HEK293 (cell line): ENCODE results near the gene STPG3.

Experiments used
- CTCF ChIA-PET: fragments of 350-600 bp; formaldehyde crosslinking; extraction: SDS; loops from one replicate; lab custom pipeline; 2021; ENCODE audit warnings: antibody characterized with exemption; lab: Yijun Ruan, JAX
- POLR2A ChIA-PET: fragments of 300-600 bp; formaldehyde crosslinking; extraction: SDS; loops from one replicate; lab custom pipeline; 2020; ENCODE audit warnings: antibody characterized with exemption, inconsistent platforms; lab: Yijun Ruan, JAX
- H3K27ac ChIP-seq: fragments of 200-500 bp; sonication (Bioruptor generic); 2 replicates; pipeline ENCODE4 v1.5.1; 2014; ENCODE audit warnings: low read depth, low read length, control low read depth, inconsistent platforms; ENCODE audit errors: extremely low read depth
- H3K36me3 ChIP-seq, 2 experiments: fragments of 200-500 bp in 1 of 2; sonication (Bioruptor generic) in 1 of 2; 1 replicate in 1 of 2; 2 replicates in 1 of 2; pipeline ENCODE4 v1.5.1; 2014 to 2017; ENCODE audit warnings: inconsistent platforms in 2 of 2, low read length in 2 of 2; ENCODE audit not compliant: control insufficient read depth in 2 of 2, insufficient read depth in 1 of 2
- H3K4me1 ChIP-seq: fragments of 200-500 bp; sonication (Bioruptor generic); 2 replicates; pipeline ENCODE4 v1.5.1; 2014; ENCODE audit warnings: mild to moderate bottlenecking, low read length, inconsistent platforms; ENCODE audit not compliant: control insufficient read depth, insufficient read depth
- H3K4me3 ChIP-seq: 2 replicates; pipeline ENCODE4 v1.5.1; 2011; ENCODE audit warnings: low read depth, mild to moderate bottlenecking, control low read depth, low read length, moderate library complexity
- H3K9me3 ChIP-seq: fragments of 200-500 bp; sonication (Bioruptor generic); 2 replicates; pipeline ENCODE4 v1.5.1; 2014; ENCODE audit warnings: low read depth, low read length, inconsistent platforms; ENCODE audit not compliant: control insufficient read depth, insufficient read depth
- BCL11A ChIP-seq: fragments of 450-650 bp; formaldehyde crosslinking; IDR thresholded peaks from 2 replicates; pipeline ENCODE4 v1.5.1; 2016; ENCODE audit warnings: low read depth, missing biosample characterization, missing genetic modification characterization
- BCL11B ChIP-seq: fragments of 450-650 bp; formaldehyde crosslinking; IDR thresholded peaks from 2 replicates; pipeline ENCODE4 v1.5.1; 2016; ENCODE audit warnings: low read depth, missing biosample characterization, missing genetic modification characterization
- GLIS2 ChIP-seq: fragments of 450-650 bp; formaldehyde crosslinking; IDR thresholded peaks from 2 replicates; pipeline ENCODE4 v1.5.1; 2016; ENCODE audit warnings: missing biosample characterization, missing genetic modification characterization
- YY2 ChIP-seq: fragments of 450-650 bp; formaldehyde crosslinking; IDR thresholded peaks from 2 replicates; pipeline ENCODE4 v1.5.1; 2016; ENCODE audit warnings: missing biosample characterization, missing genetic modification characterization
- ZNF157 ChIP-seq: fragments of 450-650 bp; formaldehyde crosslinking; IDR thresholded peaks from 2 replicates; pipeline ENCODE4 v1.5.1; 2016; ENCODE audit warnings: missing biosample characterization, missing genetic modification characterization
- ZNF311 ChIP-seq: fragments of 450-650 bp; formaldehyde crosslinking; IDR thresholded peaks from 2 replicates; pipeline ENCODE4 v1.5.1; 2017; ENCODE audit warnings: missing biosample characterization, missing genetic modification characterization, borderline replicate concordance
- ZNF341 ChIP-seq: fragments of 450-650 bp; formaldehyde crosslinking; IDR thresholded peaks from 2 replicates; pipeline ENCODE4; 2016; ENCODE audit warnings: low read depth, missing biosample characterization, missing genetic modification characterization
- ZNF830 ChIP-seq: fragments of 450-650 bp; IDR thresholded peaks from 2 replicates; pipeline ENCODE4 v1.5.0; 2018; ENCODE audit warnings: missing biosample characterization, missing genetic modification characterization, low read depth, mild to moderate bottlenecking, moderate library complexity
- TF ChIP-seq, protein P1 (sequence below): fragments of 450-650 bp; formaldehyde crosslinking; IDR thresholded peaks from 2 replicates; pipeline ENCODE4; 2016; ENCODE audit warnings: missing biosample characterization, missing genetic modification characterization
- TF ChIP-seq, protein P2 (sequence below): fragments of 450-650 bp; formaldehyde crosslinking; IDR thresholded peaks from 2 replicates; pipeline ENCODE4 v1.5.1; 2016; ENCODE audit warnings: missing biosample characterization, missing genetic modification characterization, low read depth

The STPG3 gene

GRCh38 chr9:137231372-137232039 lies 19.6 kb upstream of the STPG3 start:
- H3K4me1 ChIP-seq: no peaks in the 10 kb centered on the region
- H3K27ac ChIP-seq: no peak overlapping the region
- TF ChIP-seq ZNF341 (tag by site-specific recombination): 0 out of 2 replicates have a peak, but pooled peaks have one; percentile 12
- no peak for TF ChIP-seq ZNF311
- TF ChIP-seq, protein P1, sequence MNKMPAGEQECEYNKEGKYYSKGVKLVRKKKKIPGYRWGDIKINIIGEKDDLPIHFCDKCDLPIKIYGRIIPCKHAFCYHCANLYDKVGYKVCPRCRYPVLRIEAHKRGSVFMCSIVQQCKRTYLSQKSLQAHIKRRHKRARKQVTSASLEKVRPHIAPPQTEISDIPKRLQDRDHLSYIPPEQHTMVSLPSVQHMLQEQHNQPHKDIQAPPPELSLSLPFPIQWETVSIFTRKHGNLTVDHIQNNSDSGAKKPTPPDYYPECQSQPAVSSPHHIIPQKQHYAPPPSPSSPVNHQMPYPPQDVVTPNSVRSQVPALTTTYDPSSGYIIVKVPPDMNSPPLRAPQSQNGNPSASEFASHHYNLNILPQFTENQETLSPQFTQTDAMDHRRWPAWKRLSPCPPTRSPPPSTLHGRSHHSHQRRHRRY (tag by site-specific recombination): no peak
- 0 out of 2 replicates have a peak, but pooled peaks have one; percentile 12 for TF ChIP-seq GLIS2 (tag by site-specific recombination)
- TF ChIP-seq BCL11B: peak; percentile 18; the same call in 1 of the 2 replicates
- ChIA-PET CTCF (no interaction called here), POLR2A (interaction anchor here (0.8 kb wide), 1 partner anchor 23 kb away, joined by 3 read pairs; no protein-coding TSS in a partner anchor)
- no peaks in the 10 kb centered on the region for H3K36me3 ChIP-seq
- no peak overlapping the region for H3K4me3 ChIP-seq
- no peaks in the 10 kb centered on the region for H3K9me3 ChIP-seq

DNA sequence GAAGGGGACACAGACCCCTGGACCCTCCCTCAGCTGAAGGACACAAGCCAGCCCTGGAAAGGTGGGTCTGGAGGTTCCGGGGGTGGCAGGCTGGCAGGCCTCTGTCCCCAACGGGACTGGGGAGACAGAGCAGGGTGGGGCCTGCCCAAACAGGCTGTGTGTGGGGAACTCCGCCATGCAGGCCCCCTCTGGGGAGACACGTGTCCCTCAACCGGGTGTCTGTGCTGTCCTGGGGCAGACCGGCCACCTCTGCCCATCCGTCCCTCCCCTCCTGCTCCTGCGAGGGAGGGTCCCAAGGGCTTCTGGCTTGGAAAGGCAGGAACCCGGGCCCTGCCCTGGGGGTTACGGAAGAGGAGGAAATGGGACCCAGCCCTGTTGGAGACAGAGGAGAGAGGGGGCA lies 19.0 kb upstream of the STPG3 start:
- Histone ChIP-seq H3K4me3 (no peak overlapping the region), H3K27ac (no peak overlapping the region), H3K36me3 (no peaks in the 10 kb centered on the region), H3K4me1 (no peaks in the 10 kb centered on the region; the same call in 1 of the 2 replicates), H3K9me3 (no peaks in the 10 kb centered on the region)
- CTCF ChIA-PET: no interaction called here
- POLR2A ChIA-PET: interaction anchor here (0.6 kb wide), 2 partner anchors 13 to 107 kb away, joined by 3 to 6 read pairs; no protein-coding TSS in a partner anchor
- TF ChIP-seq, protein P2, sequence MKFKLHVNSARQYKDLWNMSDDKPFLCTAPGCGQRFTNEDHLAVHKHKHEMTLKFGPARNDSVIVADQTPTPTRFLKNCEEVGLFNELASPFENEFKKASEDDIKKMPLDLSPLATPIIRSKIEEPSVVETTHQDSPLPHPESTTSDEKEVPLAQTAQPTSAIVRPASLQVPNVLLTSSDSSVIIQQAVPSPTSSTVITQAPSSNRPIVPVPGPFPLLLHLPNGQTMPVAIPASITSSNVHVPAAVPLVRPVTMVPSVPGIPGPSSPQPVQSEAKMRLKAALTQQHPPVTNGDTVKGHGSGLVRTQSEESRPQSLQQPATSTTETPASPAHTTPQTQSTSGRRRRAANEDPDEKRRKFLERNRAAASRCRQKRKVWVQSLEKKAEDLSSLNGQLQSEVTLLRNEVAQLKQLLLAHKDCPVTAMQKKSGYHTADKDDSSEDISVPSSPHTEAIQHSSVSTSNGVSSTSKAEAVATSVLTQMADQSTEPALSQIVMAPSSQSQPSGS (tag by site-specific recombination): no peak
- TF ChIP-seq GLIS2 (tag by site-specific recombination): 0 out of 2 replicates have a peak, but pooled peaks have one; percentile 9

- POLR2A ChIA-PET: interaction anchor here (0.6 kb wide), 2 partner anchors 13 to 107 kb away, joined by 3 to 6 read pairs; no protein-coding TSS in a partner anchor
- Histone ChIP-seq H3K36me3 (no peaks in the 10 kb centered on the region), H3K4me1 (peaks cover 3% of the 10 kb centered on the region; the same call in 1 of the 2 replicates), H3K4me3 (no peak overlapping the region), H3K9me3 (no peaks in the 10 kb centered on the region), H3K27ac (no peak overlapping the region)
- no peak for TF ChIP-seq YY2 (tag by site-specific recombination)
- 0 out of 2 replicates have a peak, but pooled peaks have one; percentile 14 for TF ChIP-seq BCL11B
- CTCF ChIA-PET: no interaction called here
Measured at GRCh38 chr9:137232510-137232909, 18.6 kb upstream of the STPG3 start.

DNA sequence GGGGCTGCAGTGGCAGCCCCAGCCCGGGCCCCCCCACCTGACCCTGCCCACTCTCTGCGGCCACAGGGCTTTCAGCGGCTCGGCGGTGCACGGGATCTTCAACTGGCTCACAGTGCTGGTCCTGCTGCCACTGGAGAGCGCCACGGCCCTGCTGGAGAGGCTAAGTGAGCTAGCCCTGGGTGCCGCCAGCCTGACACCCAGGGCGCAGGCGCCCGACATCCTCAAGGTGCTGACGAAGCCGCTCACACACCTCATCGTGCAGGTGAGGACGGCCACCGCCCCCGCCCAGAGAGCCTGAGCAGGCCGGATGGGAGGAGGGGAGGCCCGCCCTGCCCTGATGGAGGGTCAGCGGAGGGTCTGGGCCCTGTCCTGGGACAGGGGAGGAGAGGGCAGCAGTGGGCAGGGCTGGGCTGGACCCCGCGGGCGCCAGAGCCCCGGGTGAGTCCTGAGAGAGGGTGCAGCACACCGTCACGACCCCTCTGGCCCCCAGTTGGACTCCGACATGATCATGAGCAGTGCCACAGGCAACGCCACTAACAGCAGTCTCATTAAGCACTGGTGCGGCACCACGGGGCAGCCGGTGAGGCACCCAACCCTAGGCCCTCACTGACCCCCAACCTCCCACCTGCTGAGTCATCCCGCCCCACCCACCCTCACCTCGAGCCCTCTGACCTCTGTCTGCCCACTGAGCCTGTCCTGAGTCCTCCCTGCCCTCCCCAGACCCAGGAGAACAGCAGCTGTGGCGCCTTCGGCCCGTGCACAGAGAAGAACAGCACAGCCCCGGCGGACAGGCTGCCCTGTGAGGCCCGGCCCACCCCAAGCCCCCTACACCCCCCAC lies 17.7 kb upstream of the STPG3 start:
- POLR2A ChIA-PET: interaction anchor here (0.8 kb wide), 1 partner anchor 10 kb away, joined by 3 read pairs; no protein-coding TSS in a partner anchor
- Histone ChIP-seq H3K4me3 (no peak overlapping the region), H3K27ac (no peak overlapping the region), H3K9me3 (no peaks in the 10 kb centered on the region), H3K36me3 (peaks cover 0 to under 1% of the 10 kb centered on the region in 2 experiments; a peak in 1 of 3 replicates), H3K4me1 (peaks cover 3% of the 10 kb centered on the region; the same call in 1 of the 2 replicates)
- CTCF ChIA-PET: interaction anchor here (0.6 to 1.2 kb wide), 4 partner anchors 18 to 35 kb away, joined by 3 to 4 read pairs (median 3); partner anchors contain the start of genes STPG3 and TPRN
- 0 out of 2 replicates have a peak, but pooled peaks have one; percentile 31 for TF ChIP-seq BCL11A (tag by site-specific recombination)
- no peak for TF ChIP-seq ZNF830 (tag by site-specific recombination)
- TF ChIP-seq ZNF157 (tag by site-specific recombination): peak; percentile 88
- TF ChIP-seq BCL11B: peak; percentile 68; the same call in 1 of the 2 replicates
